ENCODE measurements around the gene H2AZ2. TPM values are rescaled to one million over a fixed set of nuclear protein-coding genes. Genes with fewer than 3 reads are reported as not detected.

Gene H2AZ2
- total RNA-seq, 4 donors from 2014 or later: 65.2 to 124 (median 99.8) TPM

DNA sequence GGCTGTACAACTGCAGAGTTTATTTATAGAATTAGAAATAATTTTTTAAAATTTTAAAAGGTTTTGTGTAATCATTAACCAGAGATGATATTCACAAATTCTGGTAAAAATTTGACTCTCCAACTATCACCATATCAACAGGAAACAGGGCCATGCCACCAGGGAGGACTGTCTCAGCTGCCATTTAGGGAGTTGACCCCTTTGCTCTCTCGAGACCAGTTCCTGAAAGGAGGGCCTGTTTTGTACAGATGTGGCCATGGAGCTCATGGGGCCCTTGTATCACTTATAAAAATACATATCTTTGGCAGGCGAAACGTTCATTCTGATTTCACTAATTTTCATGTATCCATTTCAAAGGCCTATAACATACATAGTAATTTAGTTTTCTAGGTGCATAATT, 20.3 kb downstream of the H2AZ2 start:
- 84 to 93% methylated on average over 3 of the region's 3 CpGs for WGBS, 2 donors
- intact Hi-C loops (cut with DNase I): no loop called here

DNA sequence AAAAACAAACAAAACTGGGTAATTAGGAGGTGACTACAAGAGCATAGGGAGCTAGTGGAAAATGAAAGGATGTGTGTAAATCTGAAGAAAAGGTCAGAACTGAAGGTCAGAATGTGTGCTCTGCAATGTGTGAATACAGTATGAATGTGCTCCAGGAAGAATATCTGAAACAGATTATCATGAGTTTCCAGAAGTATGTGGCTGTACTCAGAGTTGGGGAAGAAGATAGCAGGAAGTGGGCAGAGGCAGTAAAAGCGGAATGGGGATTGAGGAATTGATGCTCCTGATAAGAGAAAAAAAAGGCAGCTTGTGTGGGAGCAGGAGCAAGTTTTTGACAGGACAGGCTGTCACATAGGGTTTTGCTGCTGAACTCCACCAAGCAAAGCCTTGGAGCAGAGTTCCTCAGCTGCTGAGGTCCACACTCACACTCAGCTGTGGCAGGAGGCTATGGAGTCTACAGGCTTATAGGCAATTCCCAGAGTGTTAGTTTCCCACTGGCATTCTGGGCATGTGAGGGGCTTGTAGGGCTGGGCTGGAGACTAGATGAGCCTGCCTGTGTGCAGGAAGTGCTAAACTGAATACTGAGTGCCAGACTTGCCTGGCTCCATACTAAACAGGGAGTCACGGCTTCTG, 22.9 kb downstream of the H2AZ2 start:
- Histone ChIP-seq H3K27me3 (no peaks in the 10 kb centered on the region), H3K9me3 (no peaks in the 10 kb centered on the region), H3K4me1 (no peaks in the 10 kb centered on the region), H3K4me3 (no peak overlapping the region), H3K27ac (no peak overlapping the region), H3K36me3 (peaks cover 0 to 46% (median 14%) of the 10 kb centered on the region in 3 donors)
- WGBS, 2 donors: 81 to 88% methylated on average over 2 of the region's 2 CpGs
- DNase-seq: no peak
- TF ChIP-seq, protein P1, sequence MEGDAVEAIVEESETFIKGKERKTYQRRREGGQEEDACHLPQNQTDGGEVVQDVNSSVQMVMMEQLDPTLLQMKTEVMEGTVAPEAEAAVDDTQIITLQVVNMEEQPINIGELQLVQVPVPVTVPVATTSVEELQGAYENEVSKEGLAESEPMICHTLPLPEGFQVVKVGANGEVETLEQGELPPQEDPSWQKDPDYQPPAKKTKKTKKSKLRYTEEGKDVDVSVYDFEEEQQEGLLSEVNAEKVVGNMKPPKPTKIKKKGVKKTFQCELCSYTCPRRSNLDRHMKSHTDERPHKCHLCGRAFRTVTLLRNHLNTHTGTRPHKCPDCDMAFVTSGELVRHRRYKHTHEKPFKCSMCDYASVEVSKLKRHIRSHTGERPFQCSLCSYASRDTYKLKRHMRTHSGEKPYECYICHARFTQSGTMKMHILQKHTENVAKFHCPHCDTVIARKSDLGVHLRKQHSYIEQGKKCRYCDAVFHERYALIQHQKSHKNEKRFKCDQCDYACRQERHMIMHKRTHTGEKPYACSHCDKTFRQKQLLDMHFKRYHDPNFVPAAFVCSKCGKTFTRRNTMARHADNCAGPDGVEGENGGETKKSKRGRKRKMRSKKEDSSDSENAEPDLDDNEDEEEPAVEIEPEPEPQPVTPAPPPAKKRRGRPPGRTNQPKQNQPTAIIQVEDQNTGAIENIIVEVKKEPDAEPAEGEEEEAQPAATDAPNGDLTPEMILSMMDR (IDR thresholded peaks at IDR 0.05): no peak
- TF ChIP-seq POLR2A (IDR thresholded peaks at IDR 0.05): no peak
- intact Hi-C loops (cut with DNase I): no loop called here

More for the DNA sequence above, 20.3 kb downstream of the H2AZ2 start:
- Histone ChIP-seq H3K4me1 (no peaks in the 10 kb centered on the region), H3K27me3 (no peaks in the 10 kb centered on the region), H3K9me3 (no peaks in the 10 kb centered on the region), H3K27ac (no peak overlapping the region), H3K36me3 (peaks cover 0 to 72% (median 14%) of the 10 kb centered on the region in 3 donors), H3K4me3 (no peak overlapping the region)
- DNase-seq: no peak
- TF ChIP-seq, protein P1 (IDR thresholded peaks at IDR 0.05): no peak
- TF ChIP-seq POLR2A (IDR thresholded peaks at IDR 0.05): no peak

GRCh38 chr7:44823255-44823781, 24.6 kb downstream of the H2AZ2 start:
- Histone ChIP-seq H3K36me3 (peaks cover 0 to 29% (median 4%) of the 10 kb centered on the region in 3 donors), H3K27me3 (no peaks in the 10 kb centered on the region), H3K4me1 (no peaks in the 10 kb centered on the region), H3K27ac (no peak overlapping the region), H3K9me3 (no peaks in the 10 kb centered on the region), H3K4me3 (no peak overlapping the region)
- intact Hi-C loops (cut with DNase I): no loop called here
- WGBS, 2 donors: 69 to 70% methylated on average over 5 of the region's 5 CpGs
- no peak for TF ChIP-seq POLR2A (IDR thresholded peaks at IDR 0.05)
- DNase-seq: no peak

DNA sequence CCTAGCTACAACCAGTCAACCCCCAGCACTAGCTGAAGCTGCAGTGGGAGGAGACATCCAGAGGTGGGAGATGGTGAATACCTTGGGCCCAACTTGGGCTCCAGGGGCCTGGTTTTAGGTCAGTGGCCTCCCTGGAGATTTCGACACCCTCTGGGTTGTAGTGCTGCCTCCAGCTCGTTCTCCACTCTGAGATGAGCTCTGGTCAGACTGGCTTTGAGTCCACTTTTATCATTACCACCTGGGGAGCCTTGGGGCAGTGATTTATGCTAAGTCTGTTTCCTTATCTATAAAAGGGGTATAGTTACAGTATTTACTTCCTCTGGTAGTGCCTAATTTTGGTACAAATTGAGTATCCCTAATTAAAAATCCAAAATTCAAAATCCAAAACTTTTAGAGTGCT, 28.6 kb downstream of the H2AZ2 start:
- no peak overlapping the region for H3K27ac ChIP-seq
- H3K36me3 ChIP-seq: no peaks in the 10 kb centered on the region
- H3K4me3 ChIP-seq: no peak overlapping the region
- intact Hi-C loops (cut with DNase I): no loop called here
- no peak for TF ChIP-seq POLR2A (IDR thresholded peaks at IDR 0.05)
- TF ChIP-seq, protein P1 (IDR thresholded peaks at IDR 0.05): no peak
- no peak for DNase-seq
- 60 to 78% methylated on average over 2 of the region's 2 CpGs for WGBS, 2 donors
- H3K27me3 ChIP-seq: no peaks in the 10 kb centered on the region
- no peaks in the 10 kb centered on the region for H3K9me3 ChIP-seq
- H3K4me1 ChIP-seq: no peaks in the 10 kb centered on the region

DNA sequence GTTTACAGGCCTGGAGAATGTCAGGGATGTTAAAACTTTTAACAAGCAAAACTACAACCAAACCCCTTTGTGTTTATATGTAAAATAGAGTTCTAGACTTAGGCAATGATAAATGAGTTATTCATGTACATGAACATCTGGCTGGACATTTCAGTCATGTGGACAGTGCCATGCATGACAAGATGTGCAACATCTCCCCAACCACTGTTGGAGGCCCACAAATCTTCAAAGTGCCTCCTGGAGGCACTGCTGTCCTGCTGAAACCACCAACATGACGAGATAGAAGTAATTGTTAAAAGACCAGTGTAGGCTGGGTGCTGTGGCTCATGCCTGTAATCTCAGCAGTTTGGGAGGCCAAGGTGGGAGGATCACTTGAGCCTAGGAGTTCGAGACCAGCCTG, 33.0 kb downstream of the H2AZ2 start:
- Histone ChIP-seq H3K4me3 (no peak overlapping the region), H3K9me3 (no peaks in the 10 kb centered on the region), H3K36me3 (no peaks in the 10 kb centered on the region), H3K27ac (no peak overlapping the region), H3K27me3 (no peaks in the 10 kb centered on the region), H3K4me1 (no peaks in the 10 kb centered on the region)
- no peak for DNase-seq
- WGBS, 2 donors: 73 to 94% methylated on average over 2 of the region's 2 CpGs
- intact Hi-C loops (cut with DNase I): no loop called here
- TF ChIP-seq, protein P1 (IDR thresholded peaks at IDR 0.05): no peak
- TF ChIP-seq POLR2A (IDR thresholded peaks at IDR 0.05): no peak
